ENCODE results near the gene SGMS1.

- no peak for TF ChIP-seq CTCF (IDR thresholded peaks at IDR 0.05; ENCODE audit: extremely low read depth in 1 of 2, insufficient read depth in 1 of 2, low read depth in 1 of 2, low read length in 2 of 2)
- TF ChIP-seq POLR2A (IDR thresholded peaks at IDR 0.05; ENCODE audit: low read depth, low read length): no peak
- no peak for TF ChIP-seq EZH2 (IDR thresholded peaks at IDR 0.05; ENCODE audit: borderline replicate concordance, low read depth, low read length, severe bottlenecking)
- no peak for TF ChIP-seq POLR2AphosphoS5 (IDR thresholded peaks at IDR 0.05; ENCODE audit: insufficient read depth, low read depth, low read length)
These were observed 167.0 kb downstream of the SGMS1 start for GRCh38 chr10:50456719-50457118.

Data from endothelial cell of umbilical vein (primary cell).